GM19099 (cell line): ENCODE measurements around the gene ENTPD8.

Experiments used
- POLR2A ChIP-seq: IDR thresholded peaks from 3 replicates; pipeline ENCODE4 v1.6.1; 2011; ENCODE audit warnings: low read depth; ENCODE audit not compliant: insufficient read length; ENCODE audit errors: extremely low read depth

ENTPD8 gene

GRCh38 chr9:137433349-137433915, 7.7 kb downstream of the ENTPD8 start:
- no peak for TF ChIP-seq POLR2A

GRCh38 chr9:137432687-137433348, 8.3 kb downstream of the ENTPD8 start:
- no peak for TF ChIP-seq POLR2A

DNA sequence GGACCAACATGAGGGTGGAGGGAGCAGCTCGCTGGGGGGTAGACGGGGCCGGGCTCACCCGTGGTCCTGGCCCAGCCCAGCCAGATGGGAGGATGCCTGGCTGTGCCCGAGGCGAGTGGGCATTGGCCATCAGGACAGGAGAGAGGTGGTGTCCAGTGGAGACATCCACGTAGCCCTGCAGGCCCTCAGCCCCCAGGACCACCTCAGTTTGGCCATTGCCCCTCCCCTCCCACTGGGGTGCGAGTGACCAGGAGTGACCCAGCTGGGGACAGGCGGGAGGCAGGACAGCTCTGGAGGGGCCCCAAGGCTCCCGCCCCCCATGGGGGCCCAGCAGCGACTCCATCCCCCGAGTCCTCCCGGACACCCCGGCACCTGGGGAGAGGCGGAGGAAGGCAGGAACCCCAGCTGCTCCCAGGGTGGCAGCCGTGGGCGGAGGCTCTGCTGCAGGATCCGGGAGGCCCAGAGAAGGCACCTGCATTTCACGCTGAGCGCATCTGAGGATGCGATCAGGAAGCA, 9.7 kb downstream of the ENTPD8 start:
- no peak for TF ChIP-seq POLR2A

DNA sequence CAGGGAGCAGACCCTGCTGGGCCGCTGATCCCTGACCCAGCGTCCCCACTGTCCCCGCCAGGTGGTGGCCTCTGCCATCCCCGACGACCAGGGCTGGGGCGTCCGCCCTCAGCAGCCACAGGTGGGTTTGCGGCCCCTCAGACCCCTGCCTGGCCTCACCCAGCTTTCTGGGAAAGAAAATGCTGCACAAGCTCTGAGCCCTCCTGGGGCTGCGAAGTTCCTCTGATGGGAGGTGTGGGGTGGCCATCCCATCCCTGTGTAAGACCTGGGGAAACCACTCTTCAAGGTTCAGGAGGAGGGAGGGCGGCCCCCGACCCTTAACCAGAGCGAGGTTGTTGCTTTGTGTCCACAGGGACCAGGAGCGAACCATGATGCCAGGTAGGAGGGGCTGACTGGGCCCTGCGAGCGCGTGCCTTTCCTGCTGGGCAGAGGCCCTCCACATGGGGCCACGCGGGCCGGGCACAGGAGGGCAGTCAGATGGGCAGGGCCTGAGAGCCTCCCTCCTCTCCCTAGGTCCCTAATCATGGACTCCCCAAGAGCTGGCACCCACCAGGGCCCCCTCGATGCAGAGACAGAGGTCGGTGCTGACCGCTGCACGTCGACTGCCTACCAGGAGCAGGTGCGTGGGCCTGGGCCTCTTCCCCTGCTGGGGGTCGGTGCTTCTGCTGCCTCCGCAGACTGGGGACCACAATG, 10.3 kb downstream of the ENTPD8 start:
- no peak for TF ChIP-seq POLR2A

DNA sequence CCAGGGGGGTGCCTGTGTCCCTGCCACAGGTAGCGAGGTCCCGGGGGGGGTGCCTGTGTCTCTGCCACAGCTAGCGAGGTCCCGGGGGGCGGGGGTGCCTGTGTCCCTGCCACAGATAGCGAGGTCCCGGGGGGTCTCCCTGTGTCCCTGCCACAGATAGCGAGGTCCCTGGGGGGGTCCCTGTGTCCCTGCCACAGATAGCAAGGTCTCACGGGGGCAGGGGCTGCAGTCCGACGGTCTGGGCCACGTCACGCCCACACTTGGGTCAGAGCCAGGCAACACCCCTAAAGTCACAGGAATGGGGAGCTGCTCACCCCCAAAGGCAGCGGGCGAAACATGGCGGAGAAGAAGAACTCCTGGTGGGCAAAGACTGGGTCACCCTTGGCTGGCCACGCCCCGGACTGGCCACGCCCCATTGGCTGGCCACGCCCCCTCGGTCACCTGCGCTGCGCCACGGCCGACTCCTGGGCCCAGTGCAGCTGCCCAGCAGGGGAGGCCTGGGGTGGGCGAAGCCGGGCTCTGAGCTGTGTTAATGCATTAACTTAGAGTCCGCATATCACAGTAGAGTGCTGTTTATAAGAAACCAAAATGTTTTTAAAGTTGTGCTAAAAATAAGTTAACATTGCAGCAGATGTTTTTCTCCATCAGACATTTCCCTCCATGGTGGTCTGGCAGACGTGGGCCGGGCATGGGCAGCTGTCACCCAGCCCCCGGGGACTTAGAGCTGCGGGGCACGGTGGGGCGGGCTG, 11.0 kb downstream of the ENTPD8 start:
- TF ChIP-seq POLR2A = no peak

DNA sequence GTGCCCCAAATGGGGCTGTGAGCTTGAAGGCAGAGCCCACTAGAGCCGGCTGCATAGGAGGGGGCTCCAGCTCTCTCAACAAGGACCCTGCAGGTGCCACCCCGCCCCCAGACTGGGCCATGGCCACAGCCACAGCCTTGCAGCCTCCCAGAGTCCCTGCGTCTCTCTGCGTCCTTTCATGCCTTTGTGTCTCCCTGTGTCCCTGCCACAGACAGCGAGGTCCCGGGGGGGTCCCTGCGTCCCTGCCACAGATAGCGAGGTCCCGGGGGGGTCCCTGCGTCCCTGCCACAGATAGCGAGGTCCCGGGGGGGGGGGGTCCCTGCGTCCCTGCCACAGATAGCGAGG, 11.6 kb downstream of the ENTPD8 start:
- no peak for TF ChIP-seq POLR2A

DNA sequence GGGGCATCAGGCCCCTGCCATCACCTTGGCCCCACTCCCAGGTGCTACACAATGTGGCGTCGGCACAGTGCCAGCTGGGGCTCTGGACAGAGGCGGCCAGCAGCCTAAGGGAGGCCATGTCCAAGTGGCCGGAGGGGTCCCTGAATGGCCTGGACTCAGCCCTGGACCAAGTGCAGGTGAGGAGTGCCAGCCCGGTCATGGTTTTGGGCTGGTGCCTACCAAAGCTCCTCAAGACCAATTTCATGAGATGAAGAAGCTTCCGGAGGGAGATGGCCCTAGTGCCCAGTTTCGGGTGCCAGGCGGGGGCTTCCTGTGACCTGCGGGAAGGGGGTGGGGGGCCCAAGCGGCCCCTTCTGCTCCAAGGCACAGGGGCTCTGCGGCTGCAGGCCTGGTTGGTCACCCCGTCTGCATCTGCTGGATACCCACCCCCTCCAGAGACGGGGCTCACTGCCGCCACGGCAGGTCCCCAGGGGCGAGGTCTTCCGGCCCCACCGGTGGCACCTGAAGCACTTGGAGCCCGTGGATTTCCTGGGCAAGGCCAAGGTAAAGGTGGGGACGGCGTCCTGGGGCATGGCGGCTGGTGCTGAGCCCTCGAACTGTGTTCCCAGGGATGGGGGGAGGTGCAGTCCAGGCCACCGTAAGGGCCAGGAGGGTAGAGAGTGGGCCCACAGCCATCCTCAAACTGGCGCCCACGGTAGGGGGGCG, 12.2 kb downstream of the ENTPD8 start:
- TF ChIP-seq POLR2A = no peak

- no peak for TF ChIP-seq POLR2A
Observed at GRCh38 chr9:137428311-137428630, 12.9 kb downstream of the ENTPD8 start.

DNA sequence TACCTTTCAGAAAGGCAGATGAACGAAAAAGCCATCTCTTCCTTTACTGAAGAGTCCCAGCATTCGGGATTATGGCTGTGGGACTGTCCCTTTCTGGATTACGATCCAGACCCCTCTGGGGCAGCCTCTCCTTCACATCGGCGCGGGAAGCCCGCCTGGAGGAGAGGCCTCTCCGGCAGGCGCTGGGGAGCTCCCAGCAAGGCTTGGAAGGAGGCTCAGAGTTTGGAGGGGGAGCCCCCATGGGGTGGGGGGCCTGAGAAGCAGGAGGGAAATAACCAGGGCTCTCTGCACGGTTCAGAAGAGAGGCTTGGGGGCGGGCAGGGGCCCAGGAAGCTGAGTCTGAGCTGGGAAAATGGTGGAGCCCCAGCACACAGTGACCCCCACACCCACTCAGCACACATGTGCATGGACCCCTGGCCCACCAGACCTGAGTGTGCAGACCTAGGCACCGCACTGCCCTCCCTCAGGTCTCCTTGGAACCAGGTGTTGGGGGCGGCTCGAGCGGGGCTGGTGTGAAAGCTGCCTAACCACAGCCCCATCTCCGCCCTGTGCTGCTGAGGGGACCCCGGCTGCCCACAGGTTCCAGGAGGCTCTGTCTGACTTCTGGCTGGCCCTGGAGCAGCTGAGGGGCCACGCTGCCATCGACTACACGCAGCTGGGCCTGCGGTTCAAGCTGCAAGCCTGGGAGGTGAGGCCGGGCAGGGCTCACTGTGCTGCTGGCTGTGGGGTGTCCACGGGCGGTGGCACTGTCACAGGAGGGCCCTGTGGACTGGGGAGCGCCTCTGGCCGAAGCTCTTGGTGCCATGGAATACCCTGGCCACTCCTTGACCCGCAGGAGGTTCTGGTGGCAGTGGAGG, 13.5 kb downstream of the ENTPD8 start:
- no peak for TF ChIP-seq POLR2A

DNA sequence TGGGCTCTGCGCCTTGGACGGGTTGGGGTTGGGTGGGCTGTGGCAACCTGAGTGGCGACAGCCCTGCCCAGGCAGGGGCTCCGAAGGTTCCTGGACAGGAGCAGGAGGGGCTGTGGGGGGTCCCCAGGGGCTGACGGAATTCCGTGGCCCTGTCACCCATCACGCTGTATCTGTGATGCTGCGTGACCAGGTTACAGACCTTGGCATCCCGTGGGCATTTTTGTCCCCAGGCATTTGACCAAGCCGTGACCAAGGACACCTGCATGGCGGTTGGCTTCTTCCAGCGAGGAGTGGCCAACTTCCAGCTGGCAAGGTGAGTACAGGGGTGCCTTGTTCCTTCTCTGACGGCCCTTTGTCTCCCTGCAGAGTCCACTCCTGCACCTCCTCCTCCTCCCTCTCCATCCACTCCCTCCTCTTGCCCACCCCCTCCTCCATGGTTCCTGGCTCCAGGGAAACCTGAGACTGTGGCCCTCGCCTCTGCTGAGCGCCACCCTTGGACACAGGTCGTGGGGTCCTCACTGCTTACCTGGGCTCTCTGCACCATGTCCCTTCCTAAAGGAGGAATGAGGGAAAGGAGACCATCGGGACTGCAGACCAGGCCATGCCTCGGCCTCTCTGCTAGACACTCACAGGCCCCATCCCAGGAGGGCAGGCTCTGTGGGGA, 15.0 kb downstream of the ENTPD8 start:
- no peak for TF ChIP-seq POLR2A

DNA sequence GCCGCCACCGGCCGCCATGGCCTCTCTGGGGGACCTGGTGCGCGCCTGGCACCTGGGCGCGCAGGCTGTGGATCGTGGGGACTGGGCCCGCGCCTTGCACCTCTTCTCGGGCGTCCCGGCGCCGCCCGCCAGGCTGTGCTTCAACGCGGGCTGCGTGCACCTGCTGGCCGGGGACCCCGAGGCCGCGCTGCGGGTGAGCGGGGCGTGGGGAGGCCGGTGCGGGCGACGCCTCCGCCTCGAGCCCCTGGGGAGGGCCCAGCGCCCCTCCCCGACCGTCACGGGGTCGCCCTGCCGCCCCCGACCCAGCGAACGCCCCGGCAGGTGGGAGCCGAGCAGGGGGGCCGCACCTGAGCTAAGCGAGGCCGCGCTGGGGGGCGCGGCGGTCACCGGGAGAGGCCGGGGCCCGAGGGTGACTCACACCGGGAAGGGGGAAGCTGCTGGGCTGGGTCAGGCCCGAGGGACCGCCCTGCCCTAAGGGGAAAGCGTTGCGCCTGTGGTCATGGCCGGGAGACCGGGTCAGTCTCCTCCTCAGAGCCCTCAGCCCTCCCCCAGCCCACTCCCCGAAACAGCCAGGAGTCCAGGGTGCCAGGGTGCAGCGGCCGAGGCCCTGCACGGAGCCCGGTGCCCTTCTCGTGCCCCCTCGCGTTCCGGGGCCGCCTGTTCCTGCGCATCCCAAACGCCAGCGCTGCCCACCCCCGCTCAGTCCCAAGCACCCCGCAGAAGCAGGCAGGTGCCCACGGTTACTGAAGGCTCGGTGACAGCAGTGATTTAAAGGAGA, 17.5 kb downstream of the ENTPD8 start:
- TF ChIP-seq POLR2A = no peak

- TF ChIP-seq POLR2A = peak; percentile 64
Observed at GRCh38 chr9:137422604-137423513, 18.3 kb downstream of the ENTPD8 start, which contains the start of the genes EXD3 and NOXA1. Gene EXD3 (minus strand): TSS chr9:137423162. CDS start chr9:137395357, 27,805 bp downstream. Gene NOXA1 (plus strand): TSS chr9:137423393. CDS start chr9:137423530, 137 bp downstream.
